AG09319 (cell line): ENCODE measurements around the gene C16orf86.

Source experiments
- DNase-seq: peaks from one replicate; pipeline ENCODE4 v3.0.0-alpha.2; 2010; ENCODE audit warnings: low read depth; ENCODE audit errors: extremely low read depth
- CTCF ChIP-seq: IDR thresholded peaks from 2 replicates; pipeline ENCODE4 v1.5.1; 2011; ENCODE audit warnings: low read depth, mild to moderate bottlenecking, inconsistent platforms, low read length, moderate library complexity

The C16orf86 gene

DNA sequence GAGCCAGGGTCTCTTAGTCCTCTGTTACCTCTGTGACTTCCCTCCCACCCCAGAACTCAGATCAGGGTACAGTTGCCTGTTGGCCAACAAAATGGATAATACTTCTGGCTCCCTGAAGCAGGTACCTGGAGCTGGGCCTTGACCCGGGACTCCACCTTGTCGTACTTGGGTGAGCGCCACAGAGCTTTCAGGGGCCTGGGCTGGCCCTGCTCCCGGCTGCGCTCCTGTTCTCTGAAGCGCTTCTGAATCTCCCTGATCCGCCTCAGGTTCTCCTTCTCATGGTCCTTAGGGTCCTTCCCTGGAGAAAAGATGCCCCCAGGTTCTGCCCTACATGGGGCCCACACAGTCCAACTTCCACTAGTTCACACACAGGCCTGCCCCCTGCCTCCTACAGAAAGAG, 1.7 kb upstream of the C16orf86 start:
- TF ChIP-seq CTCF: no peak
- DNase-seq: no peak

DNA sequence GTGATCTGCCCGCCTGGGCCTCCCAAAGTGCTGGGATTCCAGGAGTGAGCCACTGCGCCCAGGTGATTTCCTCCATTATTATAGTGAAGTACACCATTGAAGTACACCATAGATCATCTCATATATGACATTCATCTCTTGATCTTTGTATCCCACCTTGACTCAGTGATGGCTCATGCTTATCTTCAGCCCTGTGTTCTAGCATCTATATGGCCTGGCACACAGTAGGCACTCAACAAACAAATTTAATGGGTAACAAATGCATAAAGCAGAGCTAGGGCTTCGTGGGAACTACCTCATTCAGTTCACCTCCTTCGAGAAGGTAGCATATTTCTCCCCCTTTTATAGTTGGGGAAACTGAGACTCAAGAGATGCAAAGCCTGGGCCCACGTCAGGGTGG, 1.0 kb upstream of the C16orf86 start:
- DNase-seq: no peak
- TF ChIP-seq CTCF: no peak

DNA sequence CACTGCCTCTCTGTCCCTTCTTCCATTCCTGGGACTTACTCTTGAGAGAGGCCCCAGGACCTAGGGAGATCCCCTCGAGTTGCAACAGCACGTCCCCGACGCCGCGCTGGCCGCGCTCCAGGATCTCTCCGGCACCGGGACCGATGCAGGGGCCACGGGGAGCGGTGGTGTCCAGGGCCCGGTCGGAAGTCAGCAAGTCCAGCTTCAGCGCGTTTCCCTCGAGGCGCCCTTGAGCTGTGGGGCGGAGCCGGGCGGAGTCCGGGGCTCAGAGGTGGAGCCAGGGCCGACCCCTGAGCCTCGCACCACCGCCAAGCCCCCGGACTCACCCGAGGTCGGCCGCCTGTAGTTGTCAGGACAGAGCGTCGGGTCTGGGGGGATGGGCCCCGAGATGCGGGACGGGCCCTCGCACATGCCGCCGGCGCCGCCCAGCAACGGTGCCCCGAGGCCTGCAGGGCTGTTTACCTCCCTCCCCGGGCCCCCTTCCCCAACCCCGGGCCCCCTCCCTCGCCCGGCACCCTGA, 522 bp upstream of the C16orf86 start:
- no peak for TF ChIP-seq CTCF
- DNase-seq: no peak

DNA sequence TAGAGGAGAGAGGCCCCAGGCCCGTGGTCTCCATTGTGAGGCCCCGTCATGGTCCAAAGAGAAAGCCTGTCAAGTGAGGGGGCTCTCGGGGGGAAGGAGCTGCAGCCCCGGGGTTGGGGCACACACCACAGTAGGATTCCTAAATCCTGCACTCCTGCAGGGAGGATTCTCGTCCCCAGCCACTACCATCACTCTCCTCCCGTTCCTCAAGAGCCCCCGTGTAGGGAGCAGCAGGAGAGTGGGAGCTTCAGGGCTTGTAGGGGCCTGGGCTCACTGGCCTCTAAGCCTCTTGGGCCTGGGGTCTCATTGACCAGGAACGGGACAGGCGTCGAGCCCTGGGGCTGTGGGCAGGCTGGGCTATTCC, 821 bp downstream of the C16orf86 start:
- no peak for DNase-seq

GRCh38 chr16:67667817-67668494, 1.3 kb downstream of the C16orf86 start:
- peak; percentile 92 for TF ChIP-seq CTCF
- DNase-seq: peak; percentile 83

More for the DNA sequence above, 821 bp downstream of the C16orf86 start:
- TF ChIP-seq CTCF: no peak

DNA sequence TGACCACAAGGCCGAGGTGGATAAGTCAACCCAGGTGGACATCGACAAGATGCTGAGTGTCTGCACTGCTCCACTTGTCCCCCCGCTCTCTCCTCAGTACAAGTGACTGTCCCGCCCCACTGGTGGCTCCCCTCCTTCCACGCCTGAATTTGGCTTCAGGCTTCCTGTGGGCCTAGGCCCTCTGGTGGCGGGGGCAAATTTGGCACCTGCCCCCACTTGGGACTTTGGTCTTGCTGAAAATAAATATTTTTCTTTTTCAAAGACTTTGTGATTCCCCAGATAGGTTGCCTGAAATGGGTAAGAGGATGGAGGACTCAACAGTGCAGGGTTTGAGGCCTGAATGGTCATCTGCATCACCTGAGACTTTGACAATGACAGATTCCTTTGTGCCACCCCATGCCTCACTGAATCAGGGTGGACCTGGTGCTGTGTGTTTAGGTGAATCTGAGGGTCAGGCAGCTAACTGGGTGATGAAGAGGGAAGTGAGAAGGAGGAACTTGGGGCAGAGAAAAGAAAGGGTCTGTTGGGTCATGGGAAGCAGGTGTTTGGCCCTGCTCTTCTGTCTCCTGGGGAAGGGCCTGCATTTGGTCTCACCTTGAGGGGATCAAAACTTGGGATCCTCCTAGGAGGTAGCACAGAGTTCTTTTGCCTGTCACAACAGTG, 2.0 kb downstream of the C16orf86 start:
- DNase-seq: no peak
- TF ChIP-seq CTCF: no peak

DNA sequence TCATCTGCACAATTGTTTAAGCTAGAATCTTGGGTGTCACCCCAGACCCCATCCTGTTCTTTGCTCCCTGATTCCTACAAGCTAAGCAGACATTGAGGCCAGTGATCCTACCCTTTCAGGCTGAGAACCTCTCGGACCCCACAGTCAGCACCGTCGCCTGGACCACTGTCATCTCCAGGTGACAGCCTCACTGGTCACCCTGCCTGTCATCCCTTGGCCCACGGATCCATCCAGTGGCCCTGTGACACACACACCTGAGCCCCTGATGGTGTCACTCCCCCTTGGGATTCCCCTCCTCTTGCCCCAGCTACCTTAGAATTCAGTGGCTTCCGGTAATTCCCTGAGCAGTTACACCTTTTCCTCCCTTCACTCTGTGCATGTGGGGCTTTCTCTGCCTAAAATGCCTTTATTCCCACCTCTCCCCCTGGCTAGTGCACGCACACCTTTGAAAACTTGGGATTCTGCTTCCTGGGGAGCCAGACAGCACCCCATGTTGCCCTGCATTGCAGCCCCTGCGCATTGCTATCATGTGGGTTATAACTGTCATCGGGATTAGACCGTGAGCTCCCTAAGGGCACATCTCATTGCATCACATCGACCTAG, 3.0 kb downstream of the C16orf86 start:
- TF ChIP-seq CTCF: no peak
- no peak for DNase-seq
